Ovary (tissue), 3 donors: ENCODE results near the gene EYA3.

ENCODE experiments used
- EP300 ChIP-seq: sonication (generic); formaldehyde crosslinking; IDR thresholded peaks from one replicate; pipeline ENCODE4 v1.6.1; 2017; ENCODE audit warnings: antibody characterized with exemption
- POLR2A ChIP-seq: fragments of 450-650 bp; IDR thresholded peaks from one replicate; pipeline ENCODE4 v1.6.1; 2017; ENCODE audit warnings: antibody characterized with exemption, mild to moderate bottlenecking, moderate library complexity
- TF ChIP-seq, protein P1 (sequence below), 3 donors: fragments of 450-650 bp in 2 of 3; fragments of 200-600 bp in 1 of 3; IDR thresholded peaks; one replicate each; pipeline versions ENCODE4 v1.5.1 to v1.8.0; 2016 to 2022; ENCODE audit warnings: antibody characterized with exemption in 3 of 3, mild to moderate bottlenecking in 1 of 3
- donor health status: DM: no; HTN: no; CAD: no.

GRCh38 chr1:27979151-27979858, 109.1 kb downstream of the EYA3 start:
- TF ChIP-seq POLR2A (no peak), EP300 (no peak)
- TF ChIP-seq, protein P1, sequence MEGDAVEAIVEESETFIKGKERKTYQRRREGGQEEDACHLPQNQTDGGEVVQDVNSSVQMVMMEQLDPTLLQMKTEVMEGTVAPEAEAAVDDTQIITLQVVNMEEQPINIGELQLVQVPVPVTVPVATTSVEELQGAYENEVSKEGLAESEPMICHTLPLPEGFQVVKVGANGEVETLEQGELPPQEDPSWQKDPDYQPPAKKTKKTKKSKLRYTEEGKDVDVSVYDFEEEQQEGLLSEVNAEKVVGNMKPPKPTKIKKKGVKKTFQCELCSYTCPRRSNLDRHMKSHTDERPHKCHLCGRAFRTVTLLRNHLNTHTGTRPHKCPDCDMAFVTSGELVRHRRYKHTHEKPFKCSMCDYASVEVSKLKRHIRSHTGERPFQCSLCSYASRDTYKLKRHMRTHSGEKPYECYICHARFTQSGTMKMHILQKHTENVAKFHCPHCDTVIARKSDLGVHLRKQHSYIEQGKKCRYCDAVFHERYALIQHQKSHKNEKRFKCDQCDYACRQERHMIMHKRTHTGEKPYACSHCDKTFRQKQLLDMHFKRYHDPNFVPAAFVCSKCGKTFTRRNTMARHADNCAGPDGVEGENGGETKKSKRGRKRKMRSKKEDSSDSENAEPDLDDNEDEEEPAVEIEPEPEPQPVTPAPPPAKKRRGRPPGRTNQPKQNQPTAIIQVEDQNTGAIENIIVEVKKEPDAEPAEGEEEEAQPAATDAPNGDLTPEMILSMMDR (IDR thresholded peaks at IDR 0.05), result peak in 2 of 3 donors; percentile 48 to 53
